ENCODE data around the gene ZNF593. TPM values are rescaled to one million over a fixed set of nuclear protein-coding genes. Genes with fewer than 3 reads are reported as not detected.

Gene ZNF593
- total RNA-seq, 1 experiment from 2014 or later: 26.5 TPM

- no peak for DNase-seq (ENCODE audit: low read depth)
Measured at GRCh38 chr1:26145960-26146294, 23.8 kb upstream of the ZNF593 start.

GRCh38 chr1:26148887-26149286 lies 20.8 kb upstream of the ZNF593 start:
- no peak for DNase-seq (ENCODE audit: low read depth)

- no peak for DNase-seq (ENCODE audit: low read depth)
Measured at GRCh38 chr1:26153966-26154532, 15.7 kb upstream of the ZNF593 start.

- DNase-seq (ENCODE audit: low read depth): no peak
Measured at GRCh38 chr1:26154750-26155149, 15.0 kb upstream of the ZNF593 start.

- DNase-seq (ENCODE audit: low read depth): no peak
Measured at GRCh38 chr1:26155370-26156284, 14.1 kb upstream of the ZNF593 start.

GRCh38 chr1:26156285-26157038 lies 13.2 kb upstream of the ZNF593 start:
- no peak for DNase-seq (ENCODE audit: low read depth)

- DNase-seq (ENCODE audit: low read depth): no peak
Measured at GRCh38 chr1:26158271-26158907, 11.3 kb upstream of the ZNF593 start.

- no peak for DNase-seq (ENCODE audit: low read depth)
Measured at GRCh38 chr1:26158908-26159742, 10.6 kb upstream of the ZNF593 start, which contains the start of gene FAM110D. Gene FAM110D (plus strand): TSS chr1:26159079. CDS start chr1:26161292, 2,213 bp downstream.

GRCh38 chr1:26159743-26160039 lies 10.0 kb upstream of the ZNF593 start:
- no peak for DNase-seq (ENCODE audit: low read depth)

- no peak for DNase-seq (ENCODE audit: low read depth)
Measured at GRCh38 chr1:26160527-26161414, 8.9 kb upstream of the ZNF593 start.

- peak; percentile 24 for DNase-seq (ENCODE audit: low read depth)
Measured at GRCh38 chr1:26161415-26162219, 8.1 kb upstream of the ZNF593 start.

- DNase-seq (ENCODE audit: low read depth): no peak
Measured at GRCh38 chr1:26162220-26162709, 7.4 kb upstream of the ZNF593 start.

GRCh38 chr1:26163684-26164035 lies 6.0 kb upstream of the ZNF593 start:
- DNase-seq (ENCODE audit: low read depth): no peak

- DNase-seq (ENCODE audit: low read depth): no peak
Measured at GRCh38 chr1:26164036-26164860, 5.5 kb upstream of the ZNF593 start.

- DNase-seq (ENCODE audit: low read depth): peak; percentile 32
Measured at GRCh38 chr1:26164861-26165842, 4.6 kb upstream of the ZNF593 start.

- no peak for DNase-seq (ENCODE audit: low read depth)
Measured at GRCh38 chr1:26166719-26167281, 2.9 kb upstream of the ZNF593 start.
